Measurements from ENCODE around the gene RNF13.

RNF13 gene

DNA sequence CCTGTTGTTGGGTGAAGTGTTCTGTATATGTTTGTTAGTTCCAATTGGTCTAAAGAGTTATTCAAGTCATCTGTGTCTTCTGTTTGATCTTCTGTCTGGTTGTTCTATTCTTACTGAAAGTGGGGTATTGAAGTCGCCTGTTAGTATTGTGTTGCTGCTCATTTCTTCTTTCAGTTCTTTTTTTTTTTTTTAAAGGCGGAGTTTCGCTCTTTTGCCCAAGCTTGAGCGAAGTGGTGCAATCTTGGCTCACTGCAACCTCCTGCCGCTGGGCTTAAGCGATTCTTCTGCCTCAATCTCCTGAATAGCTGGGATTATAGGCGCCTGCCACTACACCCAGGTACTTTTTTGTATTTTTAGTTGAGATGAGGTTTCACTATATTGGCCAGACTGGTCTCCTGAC is 134.2 kb downstream of the RNF13 start:
- H3K27me3 ChIP-seq (ENCODE audit: insufficient read depth, low read depth, severe bottlenecking), result no peaks in the 10 kb centered on the region
- H3K4me3 ChIP-seq (ENCODE audit: low read depth, low read length), result no peak overlapping the region
- H3K9me3 ChIP-seq (ENCODE audit: severe bottlenecking), result peaks cover 8% of the 10 kb centered on the region
- no peak overlapping the region for H3K27ac ChIP-seq
- peaks cover 2% of the 10 kb centered on the region; the same call in 1 of the 2 replicates for H3K36me3 ChIP-seq
- DNase-seq, result no peak
- TF ChIP-seq, protein P1, sequence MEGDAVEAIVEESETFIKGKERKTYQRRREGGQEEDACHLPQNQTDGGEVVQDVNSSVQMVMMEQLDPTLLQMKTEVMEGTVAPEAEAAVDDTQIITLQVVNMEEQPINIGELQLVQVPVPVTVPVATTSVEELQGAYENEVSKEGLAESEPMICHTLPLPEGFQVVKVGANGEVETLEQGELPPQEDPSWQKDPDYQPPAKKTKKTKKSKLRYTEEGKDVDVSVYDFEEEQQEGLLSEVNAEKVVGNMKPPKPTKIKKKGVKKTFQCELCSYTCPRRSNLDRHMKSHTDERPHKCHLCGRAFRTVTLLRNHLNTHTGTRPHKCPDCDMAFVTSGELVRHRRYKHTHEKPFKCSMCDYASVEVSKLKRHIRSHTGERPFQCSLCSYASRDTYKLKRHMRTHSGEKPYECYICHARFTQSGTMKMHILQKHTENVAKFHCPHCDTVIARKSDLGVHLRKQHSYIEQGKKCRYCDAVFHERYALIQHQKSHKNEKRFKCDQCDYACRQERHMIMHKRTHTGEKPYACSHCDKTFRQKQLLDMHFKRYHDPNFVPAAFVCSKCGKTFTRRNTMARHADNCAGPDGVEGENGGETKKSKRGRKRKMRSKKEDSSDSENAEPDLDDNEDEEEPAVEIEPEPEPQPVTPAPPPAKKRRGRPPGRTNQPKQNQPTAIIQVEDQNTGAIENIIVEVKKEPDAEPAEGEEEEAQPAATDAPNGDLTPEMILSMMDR (IDR thresholded peaks at IDR 0.05; ENCODE audit: low read depth, low read length), result no peak

DNA sequence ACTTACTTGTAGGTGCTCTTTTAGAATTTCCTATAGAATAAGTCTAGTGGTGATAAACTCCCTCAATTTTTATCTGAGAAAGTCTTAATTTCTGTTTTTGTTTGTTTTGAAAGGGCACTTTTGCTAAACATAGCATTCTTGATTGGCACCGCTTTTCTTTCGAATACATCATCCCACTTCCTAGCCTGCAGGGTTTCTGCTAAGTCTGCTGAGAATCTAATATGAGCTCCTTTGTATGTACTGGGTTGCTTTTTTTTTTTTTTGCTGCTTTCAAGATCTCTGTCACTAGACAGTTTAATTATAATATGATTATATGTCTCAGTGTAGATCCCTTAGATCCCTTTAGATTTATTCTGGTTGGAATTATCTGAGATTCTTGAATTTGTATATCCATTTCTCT is 136.2 kb downstream of the RNF13 start:
- H3K4me3 ChIP-seq (ENCODE audit: low read depth, low read length), result no peak overlapping the region
- 0 out of 2 replicates have a peak, but pooled peaks cover 2% of the 10 kb centered on the region for H3K36me3 ChIP-seq

DNA sequence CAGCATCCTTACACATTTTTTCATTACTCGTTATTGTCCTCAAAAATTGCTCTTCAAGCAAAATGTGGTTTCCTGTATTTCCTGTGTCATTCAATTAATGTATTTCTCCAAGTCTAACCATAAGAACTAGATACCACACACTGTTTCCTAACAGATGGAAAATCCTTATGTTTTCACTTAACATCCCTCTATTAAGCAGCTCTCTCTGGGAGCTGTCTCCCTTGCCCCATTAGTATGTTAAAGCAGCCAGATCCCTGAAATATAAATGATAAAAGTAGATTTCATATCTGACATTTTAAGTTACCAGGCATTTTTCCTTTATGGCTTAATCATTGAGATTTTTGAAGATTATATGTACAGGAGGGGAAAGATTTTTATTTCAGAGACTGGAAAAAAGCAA is 141.8 kb downstream of the RNF13 start:
- H3K4me3 ChIP-seq (ENCODE audit: low read depth, low read length), result no peak overlapping the region
- H3K27ac ChIP-seq, result no peak overlapping the region
- no peaks in the 10 kb centered on the region for H3K27me3 ChIP-seq (ENCODE audit: insufficient read depth, low read depth, severe bottlenecking)
- peaks cover 10% of the 10 kb centered on the region for H3K36me3 ChIP-seq
- no peak for DNase-seq
- no peaks in the 10 kb centered on the region for H3K9me3 ChIP-seq (ENCODE audit: severe bottlenecking)
- TF ChIP-seq, protein P1 (IDR thresholded peaks at IDR 0.05; ENCODE audit: low read depth, low read length), result no peak

More for the DNA sequence above, 136.2 kb downstream of the RNF13 start:
- Histone ChIP-seq H3K27ac (no peak overlapping the region), H3K27me3 (ENCODE audit: insufficient read depth, low read depth, severe bottlenecking) (no peaks in the 10 kb centered on the region), H3K9me3 (ENCODE audit: severe bottlenecking) (peaks cover 8% of the 10 kb centered on the region)
- no peak for DNase-seq
- TF ChIP-seq, protein P1 (IDR thresholded peaks at IDR 0.05; ENCODE audit: low read depth, low read length), result no peak

DNA sequence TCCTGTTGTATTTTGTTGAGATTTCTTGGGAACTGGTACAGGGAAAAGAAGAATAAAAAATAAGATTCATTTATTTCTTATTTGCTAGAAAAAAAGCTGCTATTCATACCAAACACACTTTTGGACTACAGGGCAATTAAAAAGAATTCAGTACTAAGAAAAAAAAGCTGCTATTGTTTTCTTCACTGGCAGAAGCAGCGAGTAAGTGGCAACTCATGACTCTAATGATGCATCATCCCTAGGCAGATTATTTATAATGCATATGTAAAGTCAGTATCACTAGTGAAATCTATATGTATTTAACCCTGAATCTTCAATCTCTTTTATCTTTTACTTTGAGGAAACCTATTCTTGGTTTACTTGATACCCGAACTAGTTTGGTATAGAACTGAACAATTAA is 142.4 kb downstream of the RNF13 start:
- Histone ChIP-seq H3K27me3 (ENCODE audit: insufficient read depth, low read depth, severe bottlenecking) (no peaks in the 10 kb centered on the region), H3K4me3 (ENCODE audit: low read depth, low read length) (no peak overlapping the region), H3K36me3 (peaks cover 13% of the 10 kb centered on the region), H3K27ac (no peak overlapping the region), H3K9me3 (ENCODE audit: severe bottlenecking) (no peaks in the 10 kb centered on the region)
- no peak for DNase-seq
- TF ChIP-seq, protein P1 (IDR thresholded peaks at IDR 0.05; ENCODE audit: low read depth, low read length), result no peak

DNA sequence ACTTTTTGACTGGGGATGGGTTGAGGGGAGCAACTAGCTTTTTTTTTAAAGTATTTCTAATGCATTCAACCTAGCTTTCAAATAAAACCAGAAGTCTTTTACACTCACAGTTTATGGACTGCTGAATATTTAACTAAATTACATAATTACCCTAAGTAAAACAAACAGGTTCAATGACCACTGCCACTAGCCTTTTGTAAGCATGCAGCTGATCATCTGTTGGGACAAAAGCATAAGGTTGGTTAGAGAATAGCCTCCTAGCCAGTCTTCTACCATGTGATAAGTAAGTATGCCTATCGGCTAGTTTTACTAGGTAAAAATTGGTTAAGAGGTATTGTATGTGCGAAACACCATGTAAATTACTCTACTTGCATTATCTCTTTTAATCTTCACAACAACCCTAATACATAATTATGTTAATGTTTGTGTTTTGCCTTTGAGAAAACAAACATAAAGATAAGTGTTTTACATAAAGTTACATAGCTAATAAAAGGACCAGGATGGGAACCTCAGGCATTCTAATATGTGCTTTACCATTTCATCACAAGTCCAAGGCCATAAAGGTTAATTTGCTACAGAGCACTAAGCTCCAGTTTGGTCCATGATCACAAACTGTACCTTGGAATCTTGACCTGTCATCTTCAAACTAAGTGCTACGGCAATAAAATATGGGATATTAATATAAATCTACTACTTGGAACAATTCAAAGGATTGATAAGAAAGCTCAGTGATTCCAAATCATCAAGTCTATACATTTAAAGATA is 144.5 kb downstream of the RNF13 start:
- Histone ChIP-seq H3K27ac (no peak overlapping the region), H3K9me3 (ENCODE audit: severe bottlenecking) (no peaks in the 10 kb centered on the region), H3K27me3 (ENCODE audit: insufficient read depth, low read depth, severe bottlenecking) (no peaks in the 10 kb centered on the region), H3K4me3 (ENCODE audit: low read depth, low read length) (no peak overlapping the region), H3K36me3 (peaks cover 16% of the 10 kb centered on the region)
- DNase-seq, result no peak
- TF ChIP-seq, protein P1 (IDR thresholded peaks at IDR 0.05; ENCODE audit: low read depth, low read length), result no peak
